HG02623 (cell line): ENCODE measurements around the gene DUSP28.

Experiments
- ATAC-seq: cut with Tn5 transposase; IDR thresholded peaks from one replicate; pipeline ENCODE4 v1.9.1; 2021; ENCODE audit warnings: moderate library complexity; ENCODE audit not compliant: unreplicated experiment

Gene DUSP28

DNA sequence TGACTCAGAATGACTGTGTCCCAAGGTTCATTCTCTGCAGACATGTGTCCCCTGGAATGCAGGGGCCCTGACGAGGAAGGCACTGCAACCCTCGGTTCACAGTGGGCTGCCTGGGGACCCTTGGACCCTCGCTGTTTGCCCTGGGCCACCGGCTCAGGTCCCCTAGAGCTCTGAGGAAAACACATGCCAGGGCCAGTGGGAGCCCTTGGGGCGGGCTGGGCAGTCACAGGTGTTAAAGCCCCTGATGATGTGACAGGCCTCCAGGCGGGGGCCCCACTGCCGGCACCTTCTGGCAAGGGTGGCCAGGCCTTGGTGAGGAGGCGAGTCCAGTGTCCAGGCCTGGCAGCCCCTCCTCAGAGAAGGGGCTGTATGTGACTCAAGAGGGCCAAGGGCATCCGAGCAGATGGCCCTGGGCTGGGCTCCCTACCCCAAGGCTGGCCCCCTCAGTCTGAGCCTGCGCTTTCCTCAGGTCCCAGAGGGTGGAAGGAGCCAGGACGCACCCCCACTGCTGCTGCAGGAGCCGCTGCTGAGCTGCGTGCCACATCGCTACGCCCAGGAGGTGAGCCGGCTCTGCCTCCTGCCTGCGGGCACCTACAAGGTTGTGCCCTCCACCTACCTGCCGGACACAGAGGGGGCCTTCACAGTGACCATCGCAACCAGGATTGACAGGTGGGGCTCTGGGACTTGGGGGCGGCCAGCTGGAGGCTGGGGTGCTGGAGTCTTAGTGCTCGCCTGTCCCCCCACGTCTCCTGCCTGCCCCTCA lies 37.4 kb downstream of the DUSP28 start:
- ATAC-seq: no peak

DNA sequence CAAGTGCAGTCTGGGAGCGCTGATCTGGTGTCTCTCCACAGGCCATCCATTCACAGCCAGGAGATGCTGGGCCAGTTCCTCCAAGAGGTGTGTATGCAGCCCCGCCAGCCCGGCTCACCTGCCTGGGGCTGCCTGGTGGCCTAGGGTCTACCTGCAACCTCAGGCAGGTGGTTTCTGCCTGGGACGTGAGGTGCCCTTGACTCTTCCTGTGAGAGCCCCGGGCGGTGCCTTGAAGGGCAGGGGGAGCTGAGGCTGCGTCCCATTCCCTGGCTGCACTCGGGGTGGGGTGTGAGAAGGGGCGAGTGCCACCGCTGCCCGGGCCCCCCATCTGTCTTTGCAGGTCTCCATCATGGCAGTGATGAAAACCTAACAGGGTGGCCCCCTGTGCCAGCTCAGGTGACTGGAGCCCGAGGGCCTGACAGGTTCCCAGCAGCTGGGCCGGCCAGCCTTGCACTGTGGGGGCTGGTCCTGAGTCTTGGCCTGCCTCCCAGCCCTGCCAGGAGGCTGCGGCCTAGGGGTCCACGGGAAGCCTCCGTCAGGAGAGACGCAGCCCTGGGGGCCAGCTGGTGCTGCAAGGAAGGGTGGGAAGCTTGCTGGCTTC lies 38.3 kb downstream of the DUSP28 start:
- no peak for ATAC-seq

DNA sequence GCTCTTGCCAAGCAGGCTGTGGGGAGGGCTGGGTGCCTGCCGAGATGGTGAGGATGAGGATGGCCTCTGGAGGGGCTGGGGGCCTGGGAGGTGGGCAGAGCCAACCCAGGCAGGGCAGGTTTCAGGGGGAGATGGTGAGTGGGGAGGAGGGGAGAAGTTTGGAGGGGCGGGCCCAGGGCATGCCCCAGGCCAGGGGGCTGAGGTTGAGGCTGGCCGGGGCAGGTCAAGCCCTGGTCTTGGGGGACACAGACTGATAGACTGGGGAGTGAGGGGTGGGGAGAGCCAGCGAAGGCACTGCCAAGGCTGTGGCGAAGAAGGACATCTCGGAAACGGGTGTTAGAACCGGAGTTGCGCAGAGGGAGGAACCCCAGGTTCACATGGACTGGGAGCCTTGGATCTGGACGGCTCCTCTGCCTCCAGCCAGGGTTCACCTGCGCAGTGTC lies 39.0 kb downstream of the DUSP28 start:
- no peak for ATAC-seq

DNA sequence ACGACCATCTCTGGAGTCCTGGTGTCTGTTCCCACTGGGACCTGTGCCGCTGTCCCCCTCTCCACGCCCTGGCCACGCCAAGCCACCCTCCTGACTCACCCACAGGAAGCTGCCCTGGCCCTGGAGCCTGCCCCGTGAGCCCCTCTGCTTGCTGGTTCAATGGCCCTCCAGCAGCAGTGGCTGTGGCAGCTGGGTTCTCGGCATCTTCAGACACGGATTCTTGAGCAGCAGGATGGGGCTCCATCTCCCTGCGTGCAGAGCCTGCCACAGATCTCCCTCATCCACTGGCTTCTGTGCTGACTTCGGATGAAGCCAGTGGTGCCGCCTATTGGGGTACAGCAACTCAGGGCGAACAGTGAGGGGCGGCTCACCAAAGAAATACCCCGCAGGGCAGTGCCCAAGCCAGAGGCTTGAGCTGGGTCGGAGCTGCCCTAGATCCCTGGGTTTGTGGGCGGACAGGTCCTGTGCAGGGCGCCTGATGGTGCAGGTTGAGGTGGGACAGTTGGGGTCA lies 40.3 kb downstream of the DUSP28 start:
- ATAC-seq: no peak

DNA sequence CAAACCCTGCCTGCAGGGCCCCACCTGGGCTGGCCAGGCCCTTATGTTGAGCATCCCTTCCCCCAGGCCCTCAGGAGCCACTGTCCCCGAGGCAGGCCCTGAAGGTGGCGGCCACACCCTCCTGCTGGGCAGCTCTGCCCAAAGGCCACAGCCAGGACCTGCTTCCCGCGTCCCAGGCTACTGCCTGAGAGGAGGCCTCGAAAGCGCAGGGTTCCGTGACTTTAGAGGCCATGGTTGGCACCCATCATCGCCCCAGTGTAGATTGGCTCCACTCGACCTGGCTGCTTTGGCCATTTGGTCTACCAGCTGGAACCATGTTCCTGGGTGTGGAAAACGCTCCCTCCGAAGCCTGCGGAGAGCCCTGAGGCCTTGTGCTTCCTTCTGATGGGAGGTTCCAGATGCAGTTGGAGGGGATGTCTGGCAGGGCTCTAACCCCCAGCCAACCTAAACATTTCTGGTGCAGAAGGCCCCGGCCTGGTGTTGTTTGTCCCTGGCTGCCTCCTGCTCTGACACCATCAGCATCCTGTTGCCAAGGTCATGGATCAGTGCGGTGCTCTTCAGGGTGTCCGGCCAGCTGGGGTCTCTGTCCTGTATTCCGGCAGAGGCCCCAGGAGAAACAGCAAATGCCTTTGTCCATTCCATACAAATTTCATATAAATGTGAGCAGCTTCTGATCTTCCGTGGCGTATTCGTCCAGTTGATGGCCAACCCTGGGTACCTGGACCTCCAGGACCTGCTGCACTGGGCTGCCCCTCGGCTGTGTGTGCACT lies 41.1 kb downstream of the DUSP28 start:
- ATAC-seq: no peak

DNA sequence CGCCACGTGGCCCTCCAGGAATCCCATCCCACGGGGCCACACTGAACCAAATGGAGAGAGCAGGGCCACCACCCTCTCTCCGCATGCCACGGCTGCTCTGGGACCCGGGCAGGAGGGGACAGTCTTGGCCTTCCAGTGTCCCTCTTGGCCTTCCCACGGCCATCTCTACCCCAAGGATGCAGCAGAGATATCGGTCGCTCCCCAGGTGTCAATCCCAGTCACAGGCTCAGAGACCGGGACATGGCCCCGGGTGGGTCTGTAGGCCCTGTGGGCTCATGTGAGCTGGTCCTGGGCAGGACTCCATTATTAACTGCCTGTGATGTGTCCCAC lies 41.6 kb downstream of the DUSP28 start:
- ATAC-seq: no peak

DNA sequence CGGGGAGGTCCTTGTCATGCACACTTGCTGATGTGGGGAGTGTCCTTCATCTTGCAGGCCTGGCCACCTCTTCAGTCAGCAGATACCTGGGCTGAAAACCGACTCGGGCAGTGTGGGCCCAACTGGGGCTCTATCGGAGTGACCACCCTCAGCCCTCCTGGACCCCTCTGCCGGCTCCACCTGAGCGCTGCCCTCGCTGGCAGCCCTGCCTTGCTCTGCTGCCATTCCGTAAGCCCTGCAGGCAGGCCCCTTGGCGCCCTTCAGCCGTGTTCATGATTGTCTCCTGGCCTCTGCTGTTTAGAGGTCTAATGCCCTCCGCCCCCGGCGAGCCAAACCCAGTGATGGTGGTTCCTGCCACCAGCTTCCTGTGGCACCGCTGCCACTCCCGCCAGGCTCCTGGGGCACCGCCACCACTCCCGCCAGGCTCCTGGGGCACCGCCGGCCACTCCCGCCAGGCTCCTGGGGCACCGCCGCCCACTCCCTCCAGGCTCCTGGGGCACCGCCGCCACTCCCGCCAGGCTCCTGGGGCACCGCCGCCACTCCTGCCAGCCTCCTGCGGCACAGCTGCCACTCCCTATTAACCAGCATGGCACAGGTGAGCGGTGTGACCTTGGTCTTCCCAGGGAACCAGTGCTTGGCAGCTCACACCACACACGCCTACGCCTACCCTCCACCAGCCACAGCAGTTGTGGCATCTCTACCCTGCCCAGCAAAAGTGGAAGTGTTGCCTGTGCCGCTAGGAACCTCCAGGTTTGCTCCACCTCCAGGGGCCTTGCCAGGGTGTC lies 42.3 kb downstream of the DUSP28 start:
- ATAC-seq: no peak

DNA sequence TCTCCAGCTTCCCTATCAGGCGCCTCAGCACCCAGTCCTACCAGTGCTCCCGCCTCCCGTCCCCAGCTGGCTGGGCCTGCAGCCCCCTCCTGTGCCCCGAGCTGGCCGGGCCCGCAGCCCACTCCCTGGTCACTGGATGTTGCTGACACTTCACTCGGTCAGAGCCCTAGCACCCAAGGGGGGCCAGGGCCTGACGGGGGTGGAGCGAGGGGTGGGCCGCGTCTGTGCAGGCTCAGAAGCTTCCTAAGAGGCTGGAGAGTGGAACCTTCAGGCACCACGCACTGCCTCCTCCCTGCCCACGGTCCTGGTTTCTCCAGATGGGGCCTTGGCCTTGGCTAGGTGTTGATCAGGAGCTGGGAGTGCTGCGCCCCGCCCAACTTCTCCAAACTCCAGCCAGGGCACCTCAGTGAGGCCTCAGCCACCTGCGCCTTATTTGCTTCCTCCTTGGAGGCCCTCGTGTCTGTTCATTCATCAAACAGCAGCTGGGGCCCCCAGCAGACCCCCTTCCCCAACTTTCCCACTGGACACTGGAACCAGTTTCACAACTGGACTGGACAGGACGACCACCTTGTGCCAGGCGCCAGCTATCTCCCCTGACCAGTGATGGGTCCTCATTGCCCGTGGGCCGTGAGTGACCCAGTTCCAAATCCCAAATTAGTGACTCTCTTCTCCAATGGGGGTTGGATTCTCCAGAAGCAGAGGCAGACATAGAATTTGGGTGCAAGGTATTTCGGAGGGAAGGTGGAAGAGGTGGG lies 43.1 kb downstream of the DUSP28 start:
- no peak for ATAC-seq

DNA sequence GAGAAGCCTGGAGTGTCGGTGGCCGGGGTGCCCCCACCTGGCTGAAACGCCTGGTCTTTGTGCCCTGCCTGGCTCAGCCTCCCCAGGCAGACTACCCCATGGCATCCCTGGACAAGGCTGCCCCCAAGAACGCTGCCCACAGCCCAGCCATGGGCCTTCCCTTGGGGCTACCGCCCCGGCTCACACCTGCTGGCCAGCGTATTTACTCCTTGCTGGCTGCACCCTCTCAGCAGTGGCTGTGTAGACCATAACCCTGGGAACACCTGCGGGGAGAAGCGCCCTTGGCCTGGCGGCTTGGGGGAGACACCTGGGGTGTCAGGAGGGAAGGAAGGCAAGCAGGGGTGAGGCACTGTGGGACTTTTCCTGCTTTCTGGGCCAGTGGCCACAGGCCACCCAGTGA lies 43.7 kb downstream of the DUSP28 start:
- ATAC-seq: no peak

DNA sequence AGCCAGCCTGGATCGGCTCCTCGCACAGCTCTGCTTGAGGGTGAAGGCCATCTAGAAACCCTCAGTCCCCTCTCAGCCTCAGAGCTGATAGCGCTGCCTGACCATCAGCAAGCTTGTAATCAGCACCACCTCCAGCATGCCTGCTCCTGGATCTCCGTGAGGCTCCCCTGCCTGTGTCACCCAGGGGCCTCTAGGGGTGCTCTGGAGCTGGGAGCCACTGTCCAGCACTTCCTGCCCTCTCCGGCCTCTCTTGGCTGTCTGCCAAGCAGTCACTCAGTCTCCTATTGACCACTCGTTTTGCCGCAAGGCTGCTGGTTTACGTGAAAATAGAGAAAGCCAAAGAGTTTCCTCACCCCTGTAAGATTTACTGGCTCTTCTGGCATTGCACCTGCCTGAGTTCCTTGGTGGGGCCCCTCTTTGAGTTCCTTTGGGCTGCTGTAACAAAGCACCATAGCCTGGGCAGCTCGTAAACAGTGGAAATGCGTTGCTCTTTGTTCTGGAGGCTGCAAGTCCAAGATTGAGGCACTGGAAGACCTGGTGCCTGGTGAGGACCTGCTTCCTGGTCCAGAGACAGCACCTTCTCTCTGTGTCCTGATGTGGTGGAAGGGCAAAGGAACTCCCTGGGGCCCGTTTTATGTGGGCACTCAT lies 44.3 kb downstream of the DUSP28 start:
- no peak for ATAC-seq

DNA sequence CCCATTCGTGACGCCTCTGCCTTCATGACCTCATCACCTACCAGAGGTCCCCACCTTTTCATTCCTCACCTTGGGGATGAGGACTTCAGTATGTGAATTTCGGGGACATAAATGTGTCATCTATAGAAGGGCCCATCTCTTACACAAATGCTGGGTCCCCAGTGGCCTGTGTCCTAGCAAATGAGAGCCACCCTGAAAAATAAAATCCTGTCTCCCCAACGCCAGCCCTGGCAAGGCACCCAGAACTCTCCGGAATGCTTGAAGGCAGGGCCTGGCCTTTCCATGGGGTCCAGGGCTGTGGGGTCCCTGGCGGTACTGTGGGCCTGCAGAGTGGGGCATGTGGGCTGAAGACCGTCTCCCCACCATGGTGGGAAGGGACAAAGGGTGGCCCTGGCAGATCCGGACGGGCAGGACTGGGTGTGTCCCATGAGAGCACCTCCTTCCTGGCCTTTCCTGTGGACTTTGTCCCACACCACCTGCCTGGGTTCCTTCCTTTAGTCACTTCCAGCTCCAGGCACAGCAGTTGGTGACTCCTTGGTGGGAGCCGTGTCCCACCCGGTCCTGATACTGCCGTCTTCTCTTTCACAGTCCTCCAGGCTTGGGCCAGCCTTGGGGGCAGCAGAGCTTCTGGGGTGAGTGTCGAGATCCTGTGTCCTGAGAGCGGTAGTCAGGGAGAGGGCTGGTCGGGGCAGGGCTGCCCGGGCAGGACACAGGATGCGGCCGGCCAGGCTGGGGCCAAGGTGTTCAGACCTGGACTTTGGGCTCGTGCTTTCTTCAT lies 45.0 kb downstream of the DUSP28 start:
- no peak for ATAC-seq

DNA sequence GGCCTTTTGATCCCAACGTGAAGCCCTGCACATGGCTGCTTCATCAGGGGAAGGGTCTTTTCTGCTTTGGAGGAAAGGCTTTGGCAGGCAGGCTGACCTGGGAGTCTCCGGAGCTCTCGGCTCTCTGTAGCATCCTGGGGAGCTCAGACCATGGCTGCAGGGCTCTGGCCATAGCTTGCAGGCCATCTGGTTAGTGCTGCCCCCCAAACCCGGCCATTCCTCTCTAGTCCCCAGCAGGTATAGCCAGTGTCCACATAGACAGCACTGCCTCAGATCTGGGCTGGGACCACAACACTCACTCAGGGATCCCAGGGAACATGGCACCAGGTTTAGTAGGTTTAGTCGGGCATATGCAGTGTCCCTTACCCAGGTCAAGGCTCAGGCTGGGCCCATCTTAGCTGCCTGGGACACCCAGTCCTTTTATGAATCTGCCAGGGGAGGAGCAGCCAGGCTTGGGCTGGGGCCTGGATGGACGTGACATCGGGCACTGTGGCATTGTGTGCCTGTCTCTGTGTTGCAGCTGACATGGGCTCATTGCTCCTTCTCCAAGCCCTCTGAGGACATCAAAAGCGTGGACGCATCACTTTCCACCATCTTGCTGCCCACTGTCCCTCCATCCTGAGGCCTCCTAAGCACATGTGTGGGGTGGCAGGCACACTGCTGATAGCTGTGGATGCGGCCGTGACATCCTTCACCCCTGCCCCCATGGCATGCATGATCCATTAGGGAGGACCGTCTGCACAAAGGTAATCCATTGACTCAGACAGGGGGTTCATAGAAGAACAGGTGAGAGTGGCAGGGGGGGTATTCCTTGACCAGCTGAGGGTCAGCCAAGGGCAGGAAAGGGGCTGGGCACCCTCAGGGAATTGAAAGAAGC lies 45.9 kb downstream of the DUSP28 start:
- no peak for ATAC-seq

DNA sequence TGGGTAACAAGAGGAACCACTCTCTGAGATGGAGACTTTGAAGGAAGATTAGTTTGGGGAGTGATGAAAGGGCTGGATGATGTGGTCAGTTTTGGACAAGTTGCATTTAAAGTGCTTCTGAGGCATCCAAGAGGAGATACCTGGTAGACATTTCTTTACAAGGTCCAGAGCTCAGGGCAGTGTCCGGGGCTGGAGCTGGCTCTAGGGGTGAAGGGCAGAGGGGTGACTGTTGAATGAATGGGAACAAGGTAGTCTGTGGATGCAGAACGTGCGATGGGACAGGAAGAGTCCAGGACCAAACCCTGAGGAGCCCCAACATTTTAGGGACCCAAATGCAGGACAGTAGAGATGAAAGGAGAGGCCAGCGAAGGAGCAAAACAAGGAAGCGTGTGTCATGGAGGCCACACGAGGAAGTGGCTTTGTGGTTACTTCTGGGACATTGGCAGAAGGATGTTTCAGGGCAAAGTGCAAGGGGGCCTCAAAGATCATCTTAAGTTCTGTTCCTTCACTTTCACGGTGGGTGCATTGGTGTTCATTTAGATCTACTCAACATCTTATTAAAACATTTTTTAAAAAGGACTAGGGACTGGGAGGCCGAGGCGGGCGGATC lies 51.5 kb downstream of the DUSP28 start:
- no peak for ATAC-seq
